DMS53 treated with DMSO at 0.1 percent for 48 hours (cell line): ENCODE results near the gene BCOR.
A peak's percentile ranks its signal among the peaks of the same experiment; 100 is the strongest.

Experiments used
- DNase-seq: peaks from one replicate; lab custom pipeline; 2025; ENCODE audit not compliant: unreplicated experiment; lab: John Stamatoyannopoulos, UW

BCOR gene

GRCh38 chrX:40097504-40098263 is at the start of gene BCOR:
TSS of gene BCOR (minus strand) at chrX:40097958. CDS start at chrX:40077929, 20,029 bp downstream.
- DNase-seq: peak; percentile 79

GRCh38 chrX:40147126-40147952 is 49.6 kb upstream of the BCOR start:
- DNase-seq: no peak

GRCh38 chrX:40146262-40147125 is 48.7 kb upstream of the BCOR start:
- DNase-seq: no peak

GRCh38 chrX:40145923-40146261 is 48.1 kb upstream of the BCOR start:
- DNase-seq: no peak

- no peak for DNase-seq
These were observed 47.5 kb upstream of the BCOR start for GRCh38 chrX:40145001-40145922.

- no peak for DNase-seq
These were observed 46.8 kb upstream of the BCOR start for GRCh38 chrX:40144576-40144975.

- DNase-seq: no peak
These were observed 46.2 kb upstream of the BCOR start for GRCh38 chrX:40143987-40144386.

- no peak for DNase-seq
These were observed 45.2 kb upstream of the BCOR start for GRCh38 chrX:40143001-40143400.

- no peak for DNase-seq
These were observed 44.7 kb upstream of the BCOR start for GRCh38 chrX:40142417-40142816.

GRCh38 chrX:40140706-40141499 is 43.1 kb upstream of the BCOR start:
- DNase-seq: no peak

- DNase-seq: no peak
These were observed 35.0 kb upstream of the BCOR start for GRCh38 chrX:40132751-40133150.

GRCh38 chrX:40131654-40132337 is 34.0 kb upstream of the BCOR start:
- DNase-seq: no peak

GRCh38 chrX:40130207-40130606 is 32.4 kb upstream of the BCOR start:
- DNase-seq: no peak

GRCh38 chrX:40127052-40127451 is 29.3 kb upstream of the BCOR start:
- DNase-seq: no peak

GRCh38 chrX:40122487-40122886 is 24.7 kb upstream of the BCOR start:
- no peak for DNase-seq

- DNase-seq: no peak
These were observed 23.9 kb upstream of the BCOR start for GRCh38 chrX:40121618-40122017.

- peak; percentile 84 for DNase-seq
These were observed 23.3 kb upstream of the BCOR start for GRCh38 chrX:40120838-40121580.

- no peak for DNase-seq
These were observed 20.0 kb upstream of the BCOR start for GRCh38 chrX:40117715-40118285.
